Glutamatergic neuron (in vitro differentiated cells): ENCODE results near the gene PJA2. TPM values are rescaled to one million over a fixed set of nuclear protein-coding genes. Genes with fewer than 3 reads are reported as not detected.

Experiments used
- DNase-seq: peaks from one replicate; pipeline ENCODE4 v3.0.0; 2022
- H3K27ac Mint-ChIP-seq: one replicate; pipeline ENCODE4 v1.8.0; 2020; ENCODE audit warnings: mild to moderate bottlenecking, mixed read lengths, inconsistent platforms; ENCODE audit not compliant: unreplicated experiment
- H3K27me3 Mint-ChIP-seq: one replicate; pipeline ENCODE4 v1.8.0; 2020; ENCODE audit warnings: mild to moderate bottlenecking, moderate library complexity, mixed read lengths, inconsistent platforms; ENCODE audit not compliant: unreplicated experiment
- H3K36me3 Mint-ChIP-seq: one replicate; pipeline ENCODE4 v1.8.0; 2020; ENCODE audit warnings: mild to moderate bottlenecking, mixed read lengths, inconsistent platforms; ENCODE audit not compliant: unreplicated experiment
- H3K4me1 Mint-ChIP-seq: one replicate; pipeline ENCODE4 v1.8.0; 2020; ENCODE audit warnings: mild to moderate bottlenecking, low read depth, mixed read lengths, inconsistent platforms; ENCODE audit not compliant: unreplicated experiment
- H3K4me3 Mint-ChIP-seq: one replicate; pipeline ENCODE4 v1.8.0; 2020; ENCODE audit warnings: mild to moderate bottlenecking, mixed read lengths, inconsistent platforms; ENCODE audit not compliant: unreplicated experiment
- H3K9me3 Mint-ChIP-seq: one replicate; pipeline ENCODE4 v1.8.0; 2020; ENCODE audit warnings: mild to moderate bottlenecking, moderate library complexity, mixed read lengths, inconsistent platforms; ENCODE audit not compliant: unreplicated experiment
- total RNA-seq: library from RNA; stranded (reverse); fragmentation: NEBNext Ultra II Directional; extraction: Animal tissue kit (Norgen Biotek cat#: 25700); gene quantifications from one replicate; pipeline ENCODE4 v1.2.1, GENCODE V29; 2021; ENCODE audit not compliant: unreplicated experiment
- TF ChIP-seq, protein P1 (sequence below): fragments of 200-600 bp; sonication (generic); IDR thresholded peaks from one replicate; pipeline ENCODE4 v1.5.0; 2021; ENCODE audit not compliant: partially characterized antibody, unreplicated experiment

The PJA2 gene
- total RNA-seq, 1 donor from 2014 or later, result 156 TPM

DNA sequence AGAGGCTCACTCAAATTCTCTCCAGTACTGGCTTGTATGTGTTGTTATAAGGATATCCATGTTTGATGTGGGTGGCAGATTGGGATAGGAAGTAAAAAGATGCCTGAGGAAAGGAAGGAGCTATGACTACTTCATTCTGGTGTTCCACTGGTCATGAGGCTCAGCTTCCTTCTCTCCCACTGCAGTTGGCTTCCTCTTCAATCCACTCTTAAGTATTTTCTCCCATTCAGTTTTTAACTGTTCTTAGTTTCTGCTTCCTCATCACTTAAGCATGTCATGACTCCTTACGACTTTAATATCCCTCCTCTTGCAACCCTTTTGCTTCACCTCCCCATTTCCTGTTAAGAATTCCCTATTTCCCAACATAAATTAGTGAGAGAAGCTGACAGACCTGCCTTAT, 81.1 kb downstream of the PJA2 start:
- H3K27ac Mint-ChIP-seq, result no peak overlapping the region
- no peak for DNase-seq
- TF ChIP-seq, protein P1, sequence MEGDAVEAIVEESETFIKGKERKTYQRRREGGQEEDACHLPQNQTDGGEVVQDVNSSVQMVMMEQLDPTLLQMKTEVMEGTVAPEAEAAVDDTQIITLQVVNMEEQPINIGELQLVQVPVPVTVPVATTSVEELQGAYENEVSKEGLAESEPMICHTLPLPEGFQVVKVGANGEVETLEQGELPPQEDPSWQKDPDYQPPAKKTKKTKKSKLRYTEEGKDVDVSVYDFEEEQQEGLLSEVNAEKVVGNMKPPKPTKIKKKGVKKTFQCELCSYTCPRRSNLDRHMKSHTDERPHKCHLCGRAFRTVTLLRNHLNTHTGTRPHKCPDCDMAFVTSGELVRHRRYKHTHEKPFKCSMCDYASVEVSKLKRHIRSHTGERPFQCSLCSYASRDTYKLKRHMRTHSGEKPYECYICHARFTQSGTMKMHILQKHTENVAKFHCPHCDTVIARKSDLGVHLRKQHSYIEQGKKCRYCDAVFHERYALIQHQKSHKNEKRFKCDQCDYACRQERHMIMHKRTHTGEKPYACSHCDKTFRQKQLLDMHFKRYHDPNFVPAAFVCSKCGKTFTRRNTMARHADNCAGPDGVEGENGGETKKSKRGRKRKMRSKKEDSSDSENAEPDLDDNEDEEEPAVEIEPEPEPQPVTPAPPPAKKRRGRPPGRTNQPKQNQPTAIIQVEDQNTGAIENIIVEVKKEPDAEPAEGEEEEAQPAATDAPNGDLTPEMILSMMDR, result no peak
- no peaks in the 10 kb centered on the region for H3K9me3 Mint-ChIP-seq
- H3K27me3 Mint-ChIP-seq, result peaks cover 2% of the 10 kb centered on the region
- peaks cover 3% of the 10 kb centered on the region for H3K36me3 Mint-ChIP-seq
- peaks cover 7% of the 10 kb centered on the region for H3K4me1 Mint-ChIP-seq
- no peak overlapping the region for H3K4me3 Mint-ChIP-seq

DNA sequence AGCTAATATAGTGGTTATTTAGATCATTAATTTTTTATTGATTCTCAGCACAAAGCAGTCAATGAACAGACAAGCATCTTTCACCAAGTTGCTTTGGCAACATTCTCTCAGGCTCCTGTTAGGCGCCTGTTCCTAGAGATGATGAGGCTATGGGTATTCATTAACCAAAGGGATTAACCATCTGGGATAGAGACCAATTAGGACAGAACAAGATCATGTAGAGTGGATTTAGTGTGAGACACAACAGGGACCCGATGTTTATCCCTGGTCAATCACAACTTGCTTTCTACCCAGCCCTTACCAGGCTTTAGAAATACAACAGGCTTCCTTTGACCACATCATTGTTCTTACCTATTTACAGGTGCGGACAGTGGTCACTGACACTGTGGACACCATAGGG, 82.2 kb downstream of the PJA2 start:
- peaks cover 3% of the 10 kb centered on the region for H3K36me3 Mint-ChIP-seq
- H3K27me3 Mint-ChIP-seq, result peaks cover 2% of the 10 kb centered on the region

DNA sequence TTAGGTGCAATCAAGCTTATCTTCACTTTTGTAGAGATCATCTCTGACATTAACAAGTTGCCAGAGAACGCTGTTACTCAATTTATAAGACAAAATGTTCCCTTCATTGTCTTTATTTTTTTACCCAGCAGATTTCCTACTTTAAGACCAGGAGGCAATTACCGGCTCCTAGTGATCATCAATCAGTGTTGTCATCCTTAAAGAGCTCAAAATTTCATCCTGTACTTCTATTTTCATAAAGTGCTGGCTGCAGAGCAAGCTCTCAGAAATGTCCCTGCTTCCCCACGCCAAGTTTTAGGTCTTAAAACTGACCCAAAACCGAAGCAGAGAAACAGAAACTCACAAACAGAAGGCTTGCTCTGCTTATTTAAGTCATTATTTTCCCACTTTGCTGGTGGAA, 82.9 kb downstream of the PJA2 start:
- H3K36me3 Mint-ChIP-seq, result peaks cover 3% of the 10 kb centered on the region
- TF ChIP-seq, protein P1, result no peak
- no peak overlapping the region for H3K4me3 Mint-ChIP-seq
- H3K9me3 Mint-ChIP-seq, result no peaks in the 10 kb centered on the region
- H3K27me3 Mint-ChIP-seq, result peaks cover 2% of the 10 kb centered on the region
- H3K27ac Mint-ChIP-seq, result no peak overlapping the region
- peaks cover 7% of the 10 kb centered on the region for H3K4me1 Mint-ChIP-seq
- DNase-seq, result no peak

More for the DNA sequence above, 82.2 kb downstream of the PJA2 start:
- DNase-seq, result no peak
- Mint-ChIP-seq H3K4me1 (peaks cover 7% of the 10 kb centered on the region), H3K27ac (no peak overlapping the region), H3K4me3 (no peak overlapping the region), H3K9me3 (no peaks in the 10 kb centered on the region)
- TF ChIP-seq, protein P1, result no peak

DNA sequence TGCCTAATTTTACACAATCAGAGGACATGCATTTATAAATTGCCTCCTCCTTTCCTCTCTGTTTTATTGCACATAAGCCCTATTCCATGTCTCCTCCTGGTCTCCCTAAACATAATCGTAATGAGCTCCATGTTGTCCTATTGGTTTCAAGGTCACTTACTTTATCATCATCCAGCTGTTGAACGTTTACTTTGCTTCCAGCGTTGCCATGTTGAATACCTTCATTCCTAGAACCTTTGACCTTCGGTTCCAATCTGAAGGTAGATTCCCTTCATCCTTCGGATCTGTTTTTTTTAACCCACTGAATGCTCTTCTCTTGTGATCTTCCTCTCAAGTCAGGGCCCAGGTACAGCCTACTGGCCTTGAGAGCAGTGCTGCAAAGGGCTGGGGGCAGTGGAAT, 84.3 kb downstream of the PJA2 start:
- DNase-seq, result no peak
- Mint-ChIP-seq H3K4me1 (peaks cover 7% of the 10 kb centered on the region), H3K36me3 (peaks cover 3% of the 10 kb centered on the region), H3K27me3 (peaks cover 2% of the 10 kb centered on the region), H3K9me3 (no peaks in the 10 kb centered on the region), H3K4me3 (no peak overlapping the region), H3K27ac (no peak overlapping the region)
- TF ChIP-seq, protein P1, result no peak

GRCh38 chr5:109324931-109325330, 84.8 kb downstream of the PJA2 start:
- peaks cover 2% of the 10 kb centered on the region for H3K27me3 Mint-ChIP-seq
- H3K4me1 Mint-ChIP-seq, result peaks cover 7% of the 10 kb centered on the region
- no peak for DNase-seq
- H3K27ac Mint-ChIP-seq, result no peak overlapping the region
- H3K9me3 Mint-ChIP-seq, result no peaks in the 10 kb centered on the region
- no peak overlapping the region for H3K4me3 Mint-ChIP-seq
- H3K36me3 Mint-ChIP-seq, result peaks cover 6% of the 10 kb centered on the region
- TF ChIP-seq, protein P1, result no peak
